Astrocyte (in vitro differentiated cells and primary cell): ENCODE measurements around the gene FRMD8. TPM values are rescaled to one million over a fixed set of nuclear protein-coding genes. Genes with fewer than 3 reads are reported as not detected.

Experiments
- DNase-seq: peaks from one replicate; pipeline ENCODE4 v3.0.0-alpha.2; 2010; ENCODE audit warnings: low read depth
- FAIRE-seq: peaks from 2 replicates; lab custom pipeline; 2011; peaks lifted over from hg19 to GRCh38; lab: Jason Lieb, UNC
- H2AFZ ChIP-seq: 2 replicates; pipeline ENCODE4 v1.6.0; 2012; ENCODE audit warnings: low read depth, low read length, inconsistent platforms
- H3K27ac ChIP-seq: 2 replicates; pipeline ENCODE4 v1.5.1; 2011; ENCODE audit warnings: low read depth, low read length, inconsistent platforms
- H3K27me3 ChIP-seq: 2 replicates; pipeline ENCODE4 v1.6.0; 2011; ENCODE audit warnings: low read length, inconsistent platforms; ENCODE audit not compliant: insufficient read depth
- H3K36me3 ChIP-seq: 2 replicates; pipeline ENCODE4 v1.5.1; 2011; ENCODE audit warnings: low read length, inconsistent platforms; ENCODE audit not compliant: insufficient read depth
- H3K4me1 ChIP-seq: 2 replicates; pipeline ENCODE4 v1.5.1; 2011; ENCODE audit warnings: low read length, inconsistent platforms; ENCODE audit not compliant: insufficient read depth
- H3K4me2 ChIP-seq: 2 replicates; pipeline ENCODE4 v1.6.0; 2012; ENCODE audit warnings: low read length, inconsistent platforms
- H3K4me3 ChIP-seq: 2 replicates; pipeline ENCODE4 v1.5.1; 2011; ENCODE audit warnings: low read depth, mild to moderate bottlenecking, low read length, inconsistent platforms; ENCODE audit not compliant: insufficient read depth
- H3K79me2 ChIP-seq: 2 replicates; pipeline ENCODE4 v1.6.0; 2012; ENCODE audit warnings: mild to moderate bottlenecking, low read length, inconsistent platforms; ENCODE audit not compliant: insufficient read depth
- H3K9ac ChIP-seq: 2 replicates; pipeline ENCODE4 v1.6.0; 2012; ENCODE audit warnings: mild to moderate bottlenecking, low read length, inconsistent platforms
- H3K9me3 ChIP-seq: 2 replicates; pipeline ENCODE4 v1.5.1; 2012; ENCODE audit warnings: low read depth, mild to moderate bottlenecking, low read length, inconsistent platforms; ENCODE audit not compliant: insufficient read depth
- H4K20me1 ChIP-seq: 2 replicates; pipeline ENCODE4 v1.6.0; 2012; ENCODE audit warnings: low read length, inconsistent platforms; ENCODE audit not compliant: insufficient read depth
- H3K27ac Mint-ChIP-seq: one replicate; pipeline ENCODE4 v1.8.0; 2021; ENCODE audit warnings: mild to moderate bottlenecking, mixed read lengths; ENCODE audit not compliant: unreplicated experiment
- H3K27me3 Mint-ChIP-seq: one replicate; pipeline ENCODE4 v1.8.0; 2021; ENCODE audit warnings: low read depth, mixed read lengths; ENCODE audit not compliant: unreplicated experiment
- H3K36me3 Mint-ChIP-seq: one replicate; pipeline ENCODE4 v1.8.0; 2021; ENCODE audit warnings: low read depth, mixed read lengths; ENCODE audit not compliant: unreplicated experiment
- H3K4me1 Mint-ChIP-seq: one replicate; pipeline ENCODE4 v1.8.0; 2021; ENCODE audit warnings: low read depth, mixed read lengths; ENCODE audit not compliant: unreplicated experiment
- H3K4me3 Mint-ChIP-seq: one replicate; pipeline ENCODE4 v1.8.0; 2021; ENCODE audit warnings: mild to moderate bottlenecking, moderate library complexity, mixed read lengths; ENCODE audit not compliant: unreplicated experiment
- H3K9me3 Mint-ChIP-seq: one replicate; pipeline ENCODE4 v1.8.0; 2021; ENCODE audit warnings: mild to moderate bottlenecking, mixed read lengths; ENCODE audit not compliant: unreplicated experiment
- EZH2 ChIP-seq: IDR thresholded peaks from 2 replicates; pipeline ENCODE4 v1.6.1; 2012; ENCODE audit warnings: mild to moderate bottlenecking, low read length, inconsistent platforms; ENCODE audit not compliant: insufficient read depth
- total RNA-seq: library from RNA; stranded (reverse); gene quantifications from 2 replicates; pipeline ENCODE4 v1.2.1, GENCODE V29; 2021
- TF ChIP-seq, protein P1 (sequence below): IDR thresholded peaks from 2 replicates; pipeline ENCODE4 v1.5.1; 2011; ENCODE audit warnings: low read depth, mild to moderate bottlenecking, inconsistent platforms, low read length, moderate library complexity; ENCODE audit not compliant: insufficient read depth

Gene FRMD8
- total RNA-seq, 1 donor from 2014 or later: 61.2 TPM

GRCh38 chr11:65340226-65340625 is 46.2 kb upstream of the FRMD8 start:
- Mint-ChIP-seq H3K9me3 (no peaks in the 10 kb centered on the region), H3K27ac (no peak overlapping the region), H3K4me1 (peaks cover 25% of the 10 kb centered on the region), H3K36me3 (peaks cover 15% of the 10 kb centered on the region), H3K4me3 (no peak overlapping the region), H3K27me3 (no peaks in the 10 kb centered on the region)
- no peak overlapping the region for H3K4me2 ChIP-seq
- H3K79me2 ChIP-seq: peaks cover 53% of the 10 kb centered on the region
- H3K36me3 ChIP-seq: peaks cover 43% of the 10 kb centered on the region
- TF ChIP-seq EZH2: no peak
- TF ChIP-seq, protein P1, sequence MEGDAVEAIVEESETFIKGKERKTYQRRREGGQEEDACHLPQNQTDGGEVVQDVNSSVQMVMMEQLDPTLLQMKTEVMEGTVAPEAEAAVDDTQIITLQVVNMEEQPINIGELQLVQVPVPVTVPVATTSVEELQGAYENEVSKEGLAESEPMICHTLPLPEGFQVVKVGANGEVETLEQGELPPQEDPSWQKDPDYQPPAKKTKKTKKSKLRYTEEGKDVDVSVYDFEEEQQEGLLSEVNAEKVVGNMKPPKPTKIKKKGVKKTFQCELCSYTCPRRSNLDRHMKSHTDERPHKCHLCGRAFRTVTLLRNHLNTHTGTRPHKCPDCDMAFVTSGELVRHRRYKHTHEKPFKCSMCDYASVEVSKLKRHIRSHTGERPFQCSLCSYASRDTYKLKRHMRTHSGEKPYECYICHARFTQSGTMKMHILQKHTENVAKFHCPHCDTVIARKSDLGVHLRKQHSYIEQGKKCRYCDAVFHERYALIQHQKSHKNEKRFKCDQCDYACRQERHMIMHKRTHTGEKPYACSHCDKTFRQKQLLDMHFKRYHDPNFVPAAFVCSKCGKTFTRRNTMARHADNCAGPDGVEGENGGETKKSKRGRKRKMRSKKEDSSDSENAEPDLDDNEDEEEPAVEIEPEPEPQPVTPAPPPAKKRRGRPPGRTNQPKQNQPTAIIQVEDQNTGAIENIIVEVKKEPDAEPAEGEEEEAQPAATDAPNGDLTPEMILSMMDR: no peak
- no peaks in the 10 kb centered on the region for H3K27me3 ChIP-seq
- H3K4me1 ChIP-seq: peaks cover 3% of the 10 kb centered on the region
- H3K9ac ChIP-seq: no peak overlapping the region
- no peak overlapping the region for H2AFZ ChIP-seq
- H3K27ac ChIP-seq: no peak overlapping the region
- H3K9me3 ChIP-seq: no peaks in the 10 kb centered on the region
- H4K20me1 ChIP-seq: peaks cover 74% of the 10 kb centered on the region
- H3K4me3 ChIP-seq: no peak overlapping the region
- DNase-seq: no peak
- FAIRE-seq: no peak

- Histone ChIP-seq H3K4me3 (no peak overlapping the region), H4K20me1 (peaks cover 71% of the 10 kb centered on the region), H2AFZ (no peak overlapping the region), H3K4me2 (no peak overlapping the region), H3K36me3 (peaks cover 58% of the 10 kb centered on the region), H3K27ac (no peak overlapping the region), H3K9ac (no peak overlapping the region), H3K9me3 (no peaks in the 10 kb centered on the region), H3K27me3 (no peaks in the 10 kb centered on the region), H3K79me2 (peaks cover 37% of the 10 kb centered on the region), H3K4me1 (no peaks in the 10 kb centered on the region)
- no peak for FAIRE-seq
- Mint-ChIP-seq H3K4me3 (no peak overlapping the region), H3K36me3 (peaks cover 17% of the 10 kb centered on the region), H3K4me1 (peaks cover 19% of the 10 kb centered on the region), H3K9me3 (no peaks in the 10 kb centered on the region), H3K27me3 (no peaks in the 10 kb centered on the region), H3K27ac (no peak overlapping the region)
- no peak for DNase-seq
- TF ChIP-seq, protein P1: no peak
- no peak for TF ChIP-seq EZH2
Measured at GRCh38 chr11:65341856-65342255, 44.6 kb upstream of the FRMD8 start.

- no peak overlapping the region for H3K4me3 Mint-ChIP-seq
- H3K36me3 ChIP-seq: peaks cover 43% of the 10 kb centered on the region
- FAIRE-seq (no peak), DNase-seq (no peak)
- peaks cover 13% of the 10 kb centered on the region for H3K36me3 Mint-ChIP-seq
- H3K27me3 ChIP-seq: peaks cover 5% of the 10 kb centered on the region
- no peak overlapping the region for H3K9ac ChIP-seq
- H3K4me1 ChIP-seq: peaks cover 17% of the 10 kb centered on the region
- no peaks in the 10 kb centered on the region for H3K79me2 ChIP-seq
- no peak for TF ChIP-seq EZH2
- TF ChIP-seq, protein P1: no peak
- no peak overlapping the region for H3K27ac ChIP-seq
- H3K27me3 Mint-ChIP-seq: peaks cover 9% of the 10 kb centered on the region
- no peak overlapping the region for H2AFZ ChIP-seq
- no peaks in the 10 kb centered on the region for H3K9me3 Mint-ChIP-seq
- H3K9me3 ChIP-seq: no peaks in the 10 kb centered on the region
- no peak overlapping the region for H3K4me3 ChIP-seq
- H4K20me1 ChIP-seq: peaks cover 35% of the 10 kb centered on the region
- no peaks in the 10 kb centered on the region for H3K4me1 Mint-ChIP-seq
- no peak overlapping the region for H3K27ac Mint-ChIP-seq
- H3K4me2 ChIP-seq: no peak overlapping the region
Measured at GRCh38 chr11:65351511-65351910, 34.9 kb upstream of the FRMD8 start.
